DMS53 (cell line): Measurements from ENCODE around the gene RIF1.
"Not testable (repeated sequence)": the region's sequence is repeated elsewhere in the genome, so short reads cannot be mapped to it uniquely, and the experiment has no call there.

Source experiments
- DNase-seq: peaks from one replicate; lab custom pipeline; 2025; lab: John Stamatoyannopoulos, UW

Gene RIF1

GRCh38 chr2:151417650-151418049, 7.9 kb downstream of the RIF1 start:
- DNase-seq: no peak

DNA sequence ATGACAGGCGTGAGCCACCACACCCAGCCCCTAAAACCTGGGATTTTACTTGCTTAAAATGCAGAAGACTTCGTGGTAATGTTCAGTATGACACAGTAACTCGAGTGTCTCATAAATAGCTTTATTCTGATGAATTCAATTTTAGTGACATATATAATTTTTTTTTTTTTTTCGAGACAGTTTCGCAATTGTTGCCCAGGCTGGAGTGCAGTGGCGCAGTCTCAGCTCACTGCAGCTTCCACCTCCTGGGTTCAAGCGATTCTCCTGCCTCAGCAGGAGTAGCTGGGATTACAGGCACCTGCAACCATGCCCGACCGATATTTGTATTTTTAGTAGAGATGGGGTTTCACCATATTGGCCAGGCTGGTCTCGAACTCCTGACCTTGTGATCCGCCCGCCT, 12.0 kb downstream of the RIF1 start:
- not testable (repeated sequence) for DNase-seq

GRCh38 chr2:151422917-151423439, 13.3 kb downstream of the RIF1 start:
- DNase-seq: no peak

DNA sequence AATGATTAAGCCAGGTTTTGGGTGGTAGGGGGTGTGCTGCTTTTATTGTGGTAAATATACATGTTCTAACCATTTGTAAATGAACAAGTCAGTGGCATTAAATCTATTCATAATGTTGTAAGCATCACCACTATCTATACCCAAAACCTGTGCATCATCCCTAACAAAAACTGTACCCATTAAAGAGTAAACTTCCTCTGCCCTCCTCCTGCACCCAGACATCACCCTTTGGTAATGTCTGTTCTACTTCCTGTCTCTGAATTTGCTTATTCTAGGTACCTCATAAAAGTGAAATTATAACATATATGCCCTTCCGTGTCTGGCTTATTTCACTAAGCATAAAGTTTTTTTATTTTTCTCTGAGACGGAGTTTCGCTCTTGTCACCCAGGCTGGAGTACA, 14.1 kb downstream of the RIF1 start:
- no peak for DNase-seq

DNA sequence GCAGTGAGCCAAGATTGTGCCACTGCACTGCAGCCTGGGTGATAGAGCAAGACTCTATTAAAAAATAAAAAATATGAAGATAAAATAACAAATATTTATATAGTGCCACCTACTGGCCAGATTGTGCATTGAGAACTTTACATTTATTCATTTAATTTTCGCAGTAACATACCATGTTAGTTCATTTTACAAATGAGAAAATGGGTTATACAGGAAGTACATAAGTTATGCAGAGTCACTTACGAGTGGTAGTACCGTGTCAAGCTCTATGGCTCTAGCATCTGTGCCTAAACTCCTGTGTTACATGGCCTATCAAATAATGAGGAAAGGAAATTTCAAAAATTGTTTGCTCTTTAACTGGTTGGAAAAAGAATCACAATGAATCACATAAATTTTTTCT, 27.9 kb downstream of the RIF1 start:
- DNase-seq: peak; percentile 0

DNA sequence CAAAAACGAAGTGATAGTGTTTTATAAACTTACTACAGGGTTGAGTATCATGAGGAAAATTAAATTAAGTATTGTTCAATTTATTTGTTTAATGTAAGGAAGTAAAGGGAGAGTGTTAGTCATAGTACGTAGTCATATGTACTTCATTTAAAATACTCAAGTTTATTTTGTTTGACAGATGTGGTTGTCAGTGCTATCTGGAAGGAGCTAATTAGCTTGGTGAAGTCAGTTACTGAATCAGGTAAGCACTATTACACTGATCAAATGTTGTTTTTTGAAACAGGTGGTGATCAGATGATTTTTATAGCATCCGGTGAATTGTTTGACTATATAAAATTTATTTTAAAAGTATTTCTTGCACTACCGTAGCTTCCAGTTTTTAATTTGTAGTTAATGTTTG, 28.8 kb downstream of the RIF1 start:
- no peak for DNase-seq

DNA sequence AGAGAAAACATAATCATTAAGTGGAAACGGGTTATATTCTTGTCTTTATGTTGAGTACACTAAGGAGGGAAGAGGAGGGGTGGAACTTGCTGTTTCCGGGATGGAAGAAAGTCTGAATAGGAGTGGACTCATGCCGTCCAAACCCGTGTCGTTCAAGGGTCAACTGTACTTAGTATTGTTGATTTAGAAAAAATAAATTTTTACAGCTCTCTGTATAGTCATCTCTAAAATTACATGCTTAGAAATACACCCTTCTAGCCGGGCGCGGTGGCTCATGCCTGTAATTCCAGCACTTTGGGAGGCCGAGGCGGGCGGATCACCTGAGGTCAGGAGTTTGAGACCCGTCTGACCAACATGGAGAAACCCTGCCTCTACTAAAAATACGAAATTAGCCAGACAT, 29.4 kb downstream of the RIF1 start:
- DNase-seq: no peak

- DNase-seq: no peak
Observed at GRCh38 chr2:151459358-151459757, 49.7 kb downstream of the RIF1 start.

DNA sequence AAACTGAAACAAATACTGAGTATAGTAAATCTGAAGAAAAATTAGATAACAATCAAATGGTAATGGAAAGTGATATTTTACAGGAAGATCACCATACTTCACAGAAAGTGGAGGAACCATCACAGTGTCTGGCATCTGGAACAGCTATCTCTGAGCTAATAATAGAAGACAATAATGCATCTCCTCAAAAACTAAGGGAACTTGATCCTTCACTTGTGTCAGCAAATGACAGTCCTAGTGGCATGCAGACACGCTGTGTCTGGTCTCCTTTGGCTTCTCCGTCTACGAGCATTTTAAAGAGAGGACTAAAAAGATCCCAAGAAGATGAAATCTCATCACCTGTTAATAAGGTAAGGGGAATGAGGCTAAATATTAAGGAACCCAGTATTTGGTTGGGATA, 56.1 kb downstream of the RIF1 start:
- DNase-seq: no peak

- no peak for DNase-seq
Observed at GRCh38 chr2:151470556-151470955, 60.9 kb downstream of the RIF1 start.

- no peak for DNase-seq
Observed at GRCh38 chr2:151472966-151473365, 63.3 kb downstream of the RIF1 start.

- DNase-seq: no peak
Observed at GRCh38 chr2:151475071-151475470, 65.4 kb downstream of the RIF1 start.

DNA sequence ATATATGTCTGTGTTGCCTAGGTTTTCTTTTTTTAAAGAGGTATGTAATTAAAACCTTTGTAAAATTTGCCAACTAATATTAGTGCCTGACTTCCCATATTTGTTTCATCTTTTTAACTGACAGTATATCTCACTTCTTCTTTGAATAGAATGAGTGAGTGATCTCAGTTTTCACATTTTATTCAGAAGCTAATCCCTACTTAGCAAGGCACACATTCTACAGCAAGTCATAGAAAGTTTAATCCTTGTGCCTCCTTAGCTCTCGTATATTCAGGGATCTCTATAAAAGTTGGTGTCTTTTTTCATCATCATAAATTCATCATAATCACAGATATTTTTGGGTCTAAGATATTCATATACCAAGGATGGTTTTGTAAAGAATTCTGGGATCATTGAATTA, 66.6 kb downstream of the RIF1 start:
- no peak for DNase-seq

DNA sequence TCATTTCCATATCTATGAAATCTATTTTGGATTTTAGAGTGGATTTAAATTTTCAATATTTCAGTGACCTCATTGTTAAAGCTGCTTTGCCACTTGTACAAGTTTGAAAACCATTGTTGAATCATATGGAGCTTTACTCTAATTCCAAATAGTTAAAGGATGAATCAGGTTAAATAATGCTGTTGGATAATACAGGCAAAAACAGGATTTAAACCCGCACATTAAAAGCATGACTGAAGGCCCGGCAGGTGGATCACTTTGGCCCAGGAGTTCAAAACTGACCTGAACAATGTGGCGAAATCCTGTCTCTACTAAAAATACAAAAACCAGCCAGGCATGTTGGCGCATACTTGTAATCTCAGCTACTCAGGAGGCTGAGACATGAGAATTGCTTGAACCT, 68.3 kb downstream of the RIF1 start:
- no peak for DNase-seq

DNA sequence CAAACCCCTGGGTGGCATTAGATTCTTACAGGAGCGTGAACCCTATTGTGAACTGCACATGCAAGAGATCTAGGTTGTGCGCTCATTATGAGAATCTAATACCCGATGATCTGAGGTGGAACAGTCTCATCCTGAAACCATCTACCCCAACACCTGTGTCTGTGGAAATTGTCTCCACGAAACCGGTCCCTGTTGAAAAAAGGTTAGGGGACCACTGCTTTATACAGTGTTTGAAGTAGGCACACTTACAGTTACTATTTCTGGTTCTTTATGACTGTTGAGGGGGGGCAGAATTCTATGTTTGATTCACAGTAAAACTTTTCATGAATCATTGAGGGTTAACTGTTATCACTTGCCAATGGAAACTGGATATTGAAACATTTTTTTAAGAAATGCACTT, 72.0 kb downstream of the RIF1 start:
- no peak for DNase-seq

DNA sequence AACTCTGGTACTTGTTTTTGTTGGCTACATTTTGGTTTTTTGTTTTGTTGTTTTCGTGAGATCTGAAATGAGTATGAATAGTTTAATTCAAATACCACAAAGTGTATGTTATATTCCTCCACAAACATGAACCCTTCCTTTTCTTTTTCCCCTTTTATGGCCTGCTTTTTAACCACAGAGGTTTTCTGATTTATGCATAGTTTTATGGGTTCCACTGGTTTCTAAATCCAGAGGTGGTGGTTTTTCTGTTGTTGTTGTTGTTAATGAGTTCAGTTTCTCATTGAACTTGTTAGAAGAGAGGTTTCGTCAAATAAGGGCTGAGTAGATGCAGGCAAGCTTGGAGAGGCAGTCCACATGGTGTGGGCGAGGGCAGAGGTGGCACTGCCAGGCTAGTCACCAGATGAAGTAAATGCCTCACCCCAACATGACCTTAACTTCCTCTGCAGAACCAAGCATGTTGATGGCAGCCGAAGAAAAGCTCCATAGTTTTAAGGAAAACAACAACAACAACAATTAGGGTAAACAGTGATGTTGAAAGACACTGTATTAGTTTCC, 72.5 kb downstream of the RIF1 start:
- DNase-seq: no peak

DNA sequence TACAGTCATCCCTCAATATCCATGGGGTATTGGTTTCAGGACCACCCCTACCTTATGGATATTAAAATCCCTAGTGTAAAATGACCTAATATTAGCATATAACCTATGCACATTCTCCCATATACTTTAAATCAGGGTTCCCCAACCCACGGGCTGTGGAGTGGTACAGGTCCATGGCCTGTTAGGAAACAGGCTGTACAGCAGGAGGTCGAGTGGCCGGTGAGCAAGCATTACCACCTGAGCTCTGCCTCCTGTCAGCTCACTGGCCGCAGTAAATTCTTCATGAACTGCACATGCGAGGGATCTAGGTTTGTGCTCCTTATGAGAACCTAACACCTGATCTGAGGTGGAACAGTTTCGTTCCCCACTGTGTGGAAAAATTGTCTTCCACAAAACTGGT, 73.8 kb downstream of the RIF1 start:
- no peak for DNase-seq

DNA sequence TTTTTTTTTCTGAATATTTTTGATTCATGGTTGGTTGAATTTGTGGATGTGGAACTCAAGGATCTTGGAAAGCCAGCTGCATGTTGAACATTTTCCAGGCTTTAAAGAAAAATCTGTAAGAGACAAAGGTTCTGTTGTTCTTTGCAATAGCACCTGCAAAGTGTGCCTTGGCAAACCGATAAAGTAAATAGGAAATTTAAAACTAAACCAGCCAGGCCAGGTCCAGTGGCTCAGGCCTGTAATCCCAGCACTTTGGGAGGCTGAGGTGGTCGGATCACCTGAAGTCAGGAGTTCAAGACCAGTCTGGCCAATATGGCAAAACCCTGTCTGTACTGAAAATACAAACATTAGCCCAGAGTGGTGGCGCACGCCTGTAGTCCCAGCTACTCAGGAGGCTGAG, 74.4 kb downstream of the RIF1 start:
- DNase-seq: no peak

DNA sequence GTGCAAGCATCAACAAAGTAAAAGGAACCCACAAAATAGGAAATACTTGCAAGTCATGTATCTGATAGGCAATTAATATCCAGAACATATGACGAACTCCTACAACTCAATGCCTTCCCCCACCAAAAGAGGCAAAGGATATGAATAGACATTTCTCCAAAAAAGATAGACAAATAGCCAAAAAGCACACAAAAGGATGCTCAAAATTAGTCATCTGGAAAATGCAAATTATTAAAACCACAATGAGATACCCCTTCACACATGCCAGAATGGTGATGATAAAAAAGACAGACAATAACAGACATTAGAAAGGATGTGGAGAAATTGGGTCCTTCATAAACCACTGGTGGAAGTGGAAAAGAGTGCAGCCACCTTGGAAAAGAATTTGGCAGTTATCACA, 76.4 kb downstream of the RIF1 start:
- DNase-seq: no peak

DNA sequence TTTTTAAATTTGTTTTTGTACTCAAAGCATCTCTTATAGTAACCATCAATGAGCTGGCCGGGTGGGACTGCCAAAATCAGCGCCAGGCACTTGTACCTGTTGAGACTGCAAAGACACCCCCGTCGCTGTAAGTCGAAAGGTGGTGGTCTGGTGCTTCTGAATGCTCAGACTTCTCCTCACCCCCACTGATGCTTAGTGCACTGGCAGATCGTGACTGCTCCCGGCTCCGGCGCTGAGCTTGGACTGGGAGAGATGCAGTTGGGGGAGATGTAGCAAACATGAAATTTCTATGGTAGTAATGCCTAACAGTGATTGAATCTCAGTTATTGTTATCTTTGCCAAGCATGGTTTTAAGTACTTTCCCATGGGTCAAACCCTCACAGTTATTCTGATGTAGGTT, 80.6 kb downstream of the RIF1 start:
- no peak for DNase-seq

DNA sequence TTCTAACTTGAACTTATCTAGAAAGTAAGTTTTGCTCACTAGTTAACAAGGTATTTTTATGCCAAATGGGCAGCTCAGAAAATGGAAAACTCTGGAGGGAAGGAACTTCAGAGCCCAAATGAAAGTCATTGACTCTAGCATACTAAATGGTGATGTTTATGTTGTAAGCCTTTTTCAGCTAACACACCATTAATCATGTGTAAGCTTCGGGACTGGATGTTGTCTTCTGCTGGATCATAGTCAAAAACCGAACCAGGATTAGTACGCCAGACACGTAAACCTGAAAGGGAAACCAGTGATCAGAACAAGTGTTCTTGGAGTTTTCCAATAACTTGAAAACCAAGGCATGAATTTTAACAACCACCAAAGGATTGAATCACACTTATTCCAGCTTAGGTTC, 81.8 kb downstream of the RIF1 start:
- no peak for DNase-seq

DNA sequence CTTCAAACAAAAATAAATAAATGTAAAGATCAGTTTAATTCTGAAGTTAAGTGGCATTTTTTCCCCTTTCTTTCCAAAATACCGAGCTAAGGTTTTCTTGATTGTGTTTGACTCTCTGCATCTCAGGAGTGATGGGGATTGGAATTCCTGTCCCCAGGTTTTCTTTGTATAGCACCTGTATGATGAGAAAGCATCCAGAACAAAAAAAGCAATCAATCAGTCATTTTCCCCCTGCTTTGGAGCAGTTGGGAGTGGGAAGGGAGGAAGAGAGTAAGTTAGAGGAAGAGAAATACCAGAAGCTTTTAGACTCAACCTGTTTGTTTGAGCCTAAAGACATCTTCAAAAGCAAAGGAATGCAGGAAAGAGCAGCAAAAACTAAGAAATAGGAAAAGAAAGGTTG, 88.5 kb downstream of the RIF1 start:
- DNase-seq: no peak

DNA sequence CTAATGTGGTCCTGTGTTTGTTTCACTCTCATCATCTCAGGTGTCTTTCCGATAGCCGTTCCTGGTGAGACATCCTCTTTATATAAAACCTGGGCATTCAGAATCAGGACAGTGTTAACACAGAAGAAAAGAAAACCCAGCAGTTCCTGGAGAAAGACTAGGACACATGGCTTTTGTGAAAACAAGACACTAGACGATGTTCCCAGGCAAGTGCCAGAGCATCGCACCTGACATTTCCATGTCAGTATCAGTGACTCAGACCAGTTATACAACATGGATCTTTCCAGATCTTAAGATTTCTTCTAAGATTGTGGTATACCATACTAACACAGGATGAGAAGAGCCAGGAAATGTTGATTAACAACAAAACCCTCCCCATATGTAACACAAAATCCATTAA, 96.5 kb downstream of the RIF1 start:
- DNase-seq: no peak

DNA sequence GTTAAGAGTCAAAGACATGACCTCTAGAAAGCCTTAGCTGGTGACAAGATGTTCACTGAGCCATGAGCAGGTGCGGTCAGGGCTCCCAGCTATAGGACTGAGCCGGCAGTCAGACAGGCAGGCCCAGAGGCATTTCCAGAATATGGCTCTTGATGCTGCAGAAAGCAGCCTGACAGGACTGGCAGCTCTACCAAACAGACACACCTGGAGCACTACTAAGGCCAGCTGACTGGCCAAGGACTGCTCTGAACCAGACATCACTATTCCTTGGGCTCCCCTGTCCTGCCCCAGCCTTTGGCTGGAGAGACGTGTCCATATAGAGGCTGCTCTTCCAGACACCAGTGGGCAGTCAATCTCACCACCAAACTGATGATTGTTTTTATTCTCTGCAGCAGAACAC, 98.8 kb downstream of the RIF1 start:
- DNase-seq: no peak

- no peak for DNase-seq
Observed at GRCh38 chr2:151518802-151519201, 109.1 kb downstream of the RIF1 start.
